ENCODE measurements around the gene FLT3.
A peak's percentile ranks its signal among the peaks of the same experiment; 100 is the strongest.
"Not testable (repeated sequence)": the region's sequence is repeated elsewhere in the genome, so short reads cannot be mapped to it uniquely, and the experiment has no call there.

Gene FLT3

DNA sequence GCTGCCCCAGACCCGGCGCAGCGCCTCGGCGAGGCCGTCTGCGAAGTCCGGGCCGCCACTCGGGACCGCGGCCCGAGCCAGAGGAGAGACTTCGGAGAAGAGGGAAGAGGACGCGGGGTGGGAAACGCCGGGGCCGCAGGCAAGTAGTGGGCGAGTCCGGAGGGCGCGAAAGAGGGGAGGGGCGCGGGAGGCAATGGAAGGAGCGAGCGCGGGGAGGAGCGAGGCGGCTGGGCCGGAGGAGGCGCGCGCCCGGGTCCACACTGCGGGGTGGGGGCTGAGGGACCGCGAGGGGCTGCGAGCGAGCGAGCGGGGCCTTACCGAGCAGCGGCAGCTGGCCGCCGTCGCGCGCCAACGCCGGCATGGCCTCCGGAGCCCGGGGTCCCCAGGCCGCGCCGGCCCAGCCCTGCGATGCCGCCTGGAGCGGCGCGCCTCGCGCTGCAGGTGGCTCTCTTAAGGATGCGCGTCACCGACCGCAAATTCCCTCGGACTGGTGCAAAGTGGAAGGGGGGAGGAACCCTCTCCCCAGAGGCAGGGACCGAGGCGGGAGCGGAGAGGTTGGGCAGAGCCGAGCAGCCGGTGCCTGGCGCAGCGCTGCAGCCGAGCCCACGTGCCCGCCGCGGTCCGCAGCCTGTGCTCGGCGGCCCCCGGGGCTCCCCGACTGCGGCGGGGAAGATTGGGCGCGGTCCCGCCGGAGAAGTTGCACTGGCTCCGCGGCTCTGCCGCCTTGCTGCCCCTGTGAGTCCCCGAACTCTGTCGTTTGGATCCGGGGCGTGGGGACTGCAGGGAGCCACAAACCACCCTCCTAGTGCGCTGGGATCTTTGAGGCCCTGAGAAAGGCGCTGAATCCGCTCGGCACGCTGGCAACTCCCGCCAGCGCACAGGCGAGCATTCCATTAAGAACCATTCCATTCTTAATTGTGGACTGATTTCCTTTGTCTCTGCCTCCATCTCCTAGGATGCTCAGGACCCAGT, at the start of gene FLT3:
Gene FLT3 (minus strand): TSS at position 427 of the 972 bp plus-strand sequence. CDS start 66 bp downstream, at position 361.
- DNase-seq (ENCODE audit: low read depth), result no peak

DNA sequence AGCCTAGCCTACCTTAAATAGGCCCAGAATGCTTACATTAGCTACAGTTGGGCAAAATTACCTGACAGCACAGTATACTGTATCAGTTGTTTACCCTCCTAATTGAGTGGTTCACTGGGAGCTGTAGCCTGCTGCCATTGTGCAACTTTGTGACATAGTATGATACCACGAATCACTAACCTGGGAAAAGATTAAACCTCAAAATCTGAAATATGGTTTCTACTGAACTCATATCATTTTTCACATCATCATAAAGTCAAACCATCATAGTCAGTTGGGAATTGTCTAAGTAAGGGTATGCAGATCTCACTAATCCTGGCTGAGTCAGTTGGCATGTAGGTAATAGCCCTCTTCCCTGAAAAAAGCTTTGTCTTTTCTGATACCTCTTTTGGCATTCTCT, 47.1 kb upstream of the FLT3 start:
- no peak for DNase-seq (ENCODE audit: low read depth)

GRCh38 chr13:28145049-28145448, 44.7 kb upstream of the FLT3 start:
- DNase-seq (ENCODE audit: low read depth), result no peak

- DNase-seq (ENCODE audit: low read depth), result not testable (repeated sequence)
Measured at GRCh38 chr13:28141542-28141941, 41.2 kb upstream of the FLT3 start.

GRCh38 chr13:28140433-28141125, 40.2 kb upstream of the FLT3 start:
- no peak for DNase-seq (ENCODE audit: low read depth)

GRCh38 chr13:28138756-28139470, 38.5 kb upstream of the FLT3 start:
- DNase-seq (ENCODE audit: low read depth), result peak; percentile 83

DNA sequence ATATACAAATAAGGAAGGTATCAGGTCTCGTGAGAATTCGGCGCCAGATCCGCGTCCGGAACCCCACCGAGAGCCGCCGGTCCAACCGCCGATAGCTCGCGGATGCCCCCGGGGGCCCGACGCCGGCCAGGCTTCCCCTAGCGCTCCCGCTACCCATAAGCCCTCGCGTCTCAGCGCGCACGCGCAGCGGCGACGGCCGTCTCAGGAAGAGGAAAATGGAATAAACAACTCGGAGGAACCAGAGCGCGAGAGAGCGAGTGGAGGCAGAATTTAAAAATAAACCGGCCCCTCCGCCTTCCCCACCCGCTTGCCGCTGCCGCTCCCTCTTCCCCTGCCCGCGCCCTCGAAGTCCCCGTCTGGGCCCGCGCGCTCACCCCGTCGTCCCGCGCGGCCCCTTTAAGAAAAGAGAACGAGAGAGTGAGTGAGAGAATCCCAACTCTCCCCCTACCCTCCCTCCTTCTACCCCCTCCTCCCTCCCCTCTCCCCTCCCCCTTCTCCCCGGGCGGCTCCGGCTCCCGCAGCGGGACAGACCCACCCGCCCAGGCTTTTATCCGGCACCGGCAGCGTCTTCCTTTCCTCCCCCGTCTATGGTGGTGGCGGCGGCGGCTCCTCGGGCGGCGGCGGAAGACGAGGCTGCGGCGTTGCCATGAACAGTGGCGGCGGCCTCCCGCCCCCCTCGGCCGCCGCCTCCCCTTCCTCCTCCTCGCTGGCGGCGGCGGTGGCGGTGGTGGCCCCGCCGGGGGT, 37.8 kb upstream of the FLT3 start, which contains the start of gene PAN3:
Gene PAN3 (plus strand): TSS at position 534 of the 744 bp plus-strand sequence. CDS start 113 bp downstream, at position 647.
- DNase-seq (ENCODE audit: low read depth), result peak; percentile 90

- DNase-seq (ENCODE audit: low read depth), result no peak
Measured at GRCh38 chr13:28137596-28137995, 37.2 kb upstream of the FLT3 start.

DNA sequence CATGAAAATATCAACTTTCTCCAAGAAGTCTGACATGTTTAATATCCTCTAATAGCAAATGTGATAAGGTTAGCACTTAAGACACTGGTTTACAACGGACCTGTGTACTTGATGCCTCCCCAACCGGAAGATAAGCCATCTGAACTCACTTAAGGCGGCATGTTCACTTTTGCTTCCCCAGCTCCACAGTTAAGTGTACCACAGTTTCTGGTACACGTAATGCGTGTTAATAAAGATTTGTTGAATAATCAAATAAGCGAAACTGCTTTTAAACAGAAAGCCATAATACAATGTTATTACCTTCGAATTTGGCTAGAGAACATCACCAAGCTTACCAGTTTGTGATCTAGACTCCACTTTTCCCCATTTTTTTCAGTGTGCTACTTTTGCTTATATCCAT, 36.5 kb upstream of the FLT3 start:
- no peak for DNase-seq (ENCODE audit: low read depth)

DNA sequence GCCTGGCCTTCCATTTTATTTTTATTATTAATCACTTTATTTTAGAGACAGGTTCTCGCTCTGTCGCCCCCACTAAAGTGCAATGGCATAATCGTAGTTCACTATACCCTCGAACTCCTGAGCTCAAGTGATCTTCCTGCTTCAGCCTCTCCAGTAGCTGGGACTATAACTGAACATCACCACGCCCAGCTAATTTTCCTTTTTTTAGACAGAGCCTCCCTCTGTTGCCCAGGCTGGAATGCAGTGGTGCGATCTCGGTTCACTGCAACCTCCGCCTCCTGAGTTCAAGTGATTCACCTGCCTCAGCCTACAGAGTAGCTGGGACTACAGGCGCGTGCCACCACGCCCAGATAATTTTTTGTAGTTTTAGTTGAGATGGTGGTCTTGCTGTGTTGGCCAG, 31.3 kb upstream of the FLT3 start:
- no peak for DNase-seq (ENCODE audit: low read depth)

- no peak for DNase-seq (ENCODE audit: low read depth)
Measured at GRCh38 chr13:28129911-28130693, 29.7 kb upstream of the FLT3 start.

- no peak for DNase-seq (ENCODE audit: low read depth)
Measured at GRCh38 chr13:28128926-28129325, 28.6 kb upstream of the FLT3 start.

DNA sequence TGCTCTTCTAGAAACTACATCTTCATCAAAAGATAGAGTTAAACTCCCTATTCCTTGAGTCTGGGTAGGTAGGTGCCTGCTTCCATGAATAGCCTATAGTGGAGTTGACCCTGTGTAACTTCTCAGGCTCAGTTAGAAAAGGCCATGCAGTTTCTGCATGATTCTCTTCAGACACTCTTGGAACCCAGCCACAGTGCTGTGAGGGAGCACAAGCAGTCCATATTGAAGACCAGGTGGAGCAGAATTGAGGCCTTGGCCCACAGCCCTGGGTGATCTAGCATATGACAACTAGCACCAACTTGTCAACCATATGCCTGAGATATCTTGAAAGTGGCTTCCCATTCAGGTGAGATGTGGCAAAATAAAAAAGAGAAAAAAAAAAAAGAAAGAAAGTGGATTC, 27.7 kb upstream of the FLT3 start:
- no peak for DNase-seq (ENCODE audit: low read depth)

- no peak for DNase-seq (ENCODE audit: low read depth)
Measured at GRCh38 chr13:28121224-28121623, 20.8 kb upstream of the FLT3 start.

GRCh38 chr13:28120317-28120716, 19.9 kb upstream of the FLT3 start:
- DNase-seq (ENCODE audit: low read depth), result no peak

- no peak for DNase-seq (ENCODE audit: low read depth)
Measured at GRCh38 chr13:28117689-28118377, 17.5 kb upstream of the FLT3 start.

DNA sequence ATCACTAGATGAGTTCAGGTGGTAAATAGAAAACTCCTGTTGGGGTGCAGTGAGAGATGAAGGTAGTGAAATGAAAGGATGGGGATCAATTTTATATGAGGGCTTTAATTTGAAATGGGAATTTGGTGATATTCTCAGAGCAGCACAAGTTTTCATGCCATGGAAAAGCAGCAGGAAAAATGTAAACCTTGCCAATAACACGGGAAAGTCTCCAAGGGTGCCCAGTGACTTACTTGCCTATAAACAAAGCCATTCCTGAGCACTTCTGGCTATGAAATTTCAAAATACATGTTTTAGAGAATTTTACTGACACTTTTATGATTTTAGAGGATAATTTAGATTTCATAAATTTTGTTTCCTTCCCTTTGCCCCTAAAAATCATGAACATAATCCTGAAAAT, 16.4 kb upstream of the FLT3 start:
- DNase-seq (ENCODE audit: low read depth), result no peak

- no peak for DNase-seq (ENCODE audit: low read depth)
Measured at GRCh38 chr13:28110414-28110813, 10.0 kb upstream of the FLT3 start.

GRCh38 chr13:28106976-28107375, 6.6 kb upstream of the FLT3 start:
- no peak for DNase-seq (ENCODE audit: low read depth)

DNA sequence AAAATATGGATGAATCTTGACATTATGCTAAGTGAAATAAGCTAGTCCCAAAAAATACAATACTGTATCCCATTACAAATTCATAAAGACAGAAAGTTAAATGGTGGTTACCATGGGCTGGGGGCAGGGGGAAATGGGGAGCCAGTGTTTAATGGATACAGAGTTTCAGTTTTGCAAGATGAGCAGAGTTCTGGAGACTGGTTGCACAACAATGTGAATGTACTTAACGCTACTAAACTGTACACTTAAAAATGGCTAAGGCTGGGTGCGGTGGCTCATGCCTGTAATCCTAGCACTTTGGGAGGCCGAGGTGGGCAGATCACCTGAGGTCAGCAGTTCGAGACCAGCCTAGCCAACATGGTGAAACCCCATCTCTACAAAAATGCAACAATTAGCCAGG, 1.5 kb upstream of the FLT3 start:
- DNase-seq (ENCODE audit: low read depth), result not testable (repeated sequence)

Measured in activated T-cell treated with anti-CD3 and anti-CD28 coated beads for 1 hour (primary cell).